Neural cell (in vitro differentiated cells): ENCODE measurements around the gene ITPR3.

Source experiments
- CTCF ChIP-seq: fragments of 450-650 bp; IDR thresholded peaks from 2 replicates; pipeline ENCODE4 v1.5.1; 2014; ENCODE audit warnings: antibody characterized with exemption, mild to moderate bottlenecking, moderate library complexity; ENCODE audit not compliant: poor library complexity, severe bottlenecking
- EP300 ChIP-seq: fragments of 450-650 bp; conservative IDR thresholded peaks from 2 replicates; pipeline ENCODE4 v1.6.1; 2014; ENCODE audit warnings: antibody characterized with exemption, mild to moderate bottlenecking, moderate library complexity; ENCODE audit not compliant: poor library complexity, severe bottlenecking
- EZH2 ChIP-seq: fragments of 200-600, 300-800 bp; shearing (Covaris generic), sonication (generic); IDR thresholded peaks from 2 replicates; pipeline ENCODE4 v1.6.1; 2014; ENCODE audit warnings: antibody characterized with exemption, low read length, borderline replicate concordance, mild to moderate bottlenecking; ENCODE audit not compliant: insufficient read depth, poor library complexity, severe bottlenecking
- MXI1 ChIP-seq: fragments of 450-650 bp; conservative IDR thresholded peaks from 2 replicates; pipeline ENCODE4 v1.6.1; 2014; ENCODE audit warnings: antibody characterized with exemption, mild to moderate bottlenecking; ENCODE audit not compliant: poor library complexity, severe bottlenecking
- POLR2AphosphoS5 ChIP-seq: IDR thresholded peaks from 2 replicates; pipeline ENCODE4 v1.6.1; 2012
- RAD21 ChIP-seq: fragments of 450-650 bp; conservative IDR thresholded peaks from 2 replicates; pipeline ENCODE4 v1.6.1; 2014; ENCODE audit warnings: antibody characterized with exemption, mild to moderate bottlenecking, moderate library complexity
- REST ChIP-seq: IDR thresholded peaks from 2 replicates; pipeline ENCODE4 v1.6.1; 2012; ENCODE audit warnings: borderline replicate concordance
- SMC3 ChIP-seq: fragments of 450-650 bp; conservative IDR thresholded peaks from 2 replicates; pipeline ENCODE4 v1.6.1; 2014; ENCODE audit warnings: antibody characterized with exemption, mild to moderate bottlenecking, moderate library complexity; ENCODE audit not compliant: poor library complexity
- TAF1 ChIP-seq: IDR thresholded peaks from 2 replicates; pipeline ENCODE4 v1.6.1; 2012; ENCODE audit warnings: low read depth

GRCh38 chr6:33725891-33726673 is 105.0 kb downstream of the ITPR3 start:
- no peak for TF ChIP-seq CTCF
- TF ChIP-seq TAF1: no peak
- no peak for TF ChIP-seq POLR2AphosphoS5
- no peak for TF ChIP-seq EZH2
- no peak for TF ChIP-seq SMC3
- no peak for TF ChIP-seq REST
- TF ChIP-seq RAD21: no peak
- TF ChIP-seq EP300: no peak
- no peak for TF ChIP-seq MXI1
